Natural killer cell (primary cell): ENCODE measurements around the gene EIF5B. TPM values are rescaled to one million over a fixed set of nuclear protein-coding genes. Genes with fewer than 3 reads are reported as not detected.

ENCODE experiments used
- ATAC-seq, 3 donors: fragments of 150-1000 bp in 2 of 3; fragments of 200-7000 bp in 1 of 3; cut with Tn5 transposase; 1 replicate in 1 of 3; 2 replicates in 2 of 3; pipeline ENCODE4 v1.10.0; 2021; ENCODE audit warnings: mild to moderate bottlenecking in 2 of 3, moderate library complexity in 2 of 3
- DNase-seq, 2 donors: peaks; one replicate each; pipeline versions ENCODE4 v3.0.0 to v3.0.0-alpha.2; 2013 to 2021; ENCODE audit warnings: mixed read lengths in 1 of 2
- H3K27ac ChIP-seq: one replicate; pipeline ENCODE4 v1.5.1; 2013; ENCODE audit warnings: mild to moderate bottlenecking, low read length
- H3K27me3 ChIP-seq: one replicate; pipeline ENCODE4 v1.6.1; 2013; ENCODE audit warnings: low read length; ENCODE audit not compliant: control insufficient read depth, insufficient read depth
- H3K36me3 ChIP-seq: one replicate; pipeline ENCODE4 v1.6.1; 2013; ENCODE audit warnings: low read length; ENCODE audit not compliant: control insufficient read depth, insufficient read depth
- H3K4me1 ChIP-seq: one replicate; pipeline ENCODE4 v1.6.1; 2013; ENCODE audit warnings: low read length; ENCODE audit not compliant: control insufficient read depth, insufficient read depth
- H3K4me3 ChIP-seq: one replicate; pipeline ENCODE4 v1.5.1; 2013; ENCODE audit warnings: low read length
- H3K9me3 ChIP-seq: one replicate; pipeline ENCODE4 v1.6.1; 2013; ENCODE audit warnings: low read length; ENCODE audit not compliant: control insufficient read depth, insufficient read depth
- H3K27ac Mint-ChIP-seq, 2 donors: one replicate each; pipeline ENCODE4 v1.8.0; 2022; ENCODE audit warnings: mild to moderate bottlenecking in 2 of 2, mixed read lengths in 2 of 2, moderate library complexity in 1 of 2
- H3K27me3 Mint-ChIP-seq, 2 donors: one replicate each; pipeline ENCODE4 v1.8.0; 2022; ENCODE audit warnings: low read depth in 2 of 2, mixed read lengths in 2 of 2
- H3K36me3 Mint-ChIP-seq: one replicate; pipeline ENCODE4 v1.8.0; 2022; ENCODE audit warnings: mixed read lengths
- H3K4me1 Mint-ChIP-seq, 2 donors: one replicate each; pipeline ENCODE4 v1.8.0; 2022; ENCODE audit warnings: mixed read lengths in 2 of 2
- H3K4me3 Mint-ChIP-seq: one replicate; pipeline ENCODE4 v1.8.0; 2022; ENCODE audit warnings: mild to moderate bottlenecking, moderate library complexity, mixed read lengths
- H3K9me3 Mint-ChIP-seq, 2 donors: one replicate each; pipeline ENCODE4 v1.8.0; 2022; ENCODE audit warnings: mixed read lengths in 2 of 2
- WGBS: methylation state at CpG from one replicate; pipeline ENCODE4 v1.1.7; 2013; ENCODE audit warnings: missing lambda C conversion rate; ENCODE audit not compliant: insufficient coverage; 5-methylcytosine and 5-hydroxymethylcytosine counted together
- intact Hi-C: fragments of 100-400 bp; cut with micrococcal nuclease; formaldehyde crosslinking; loops from one replicate; pipeline ENCODE4 v1.14.2; 2022
- total RNA-seq, 4 donors: library from RNA; stranded (reverse); fragments of 120-200 nt in 1 of 4; gene quantifications; one replicate each; pipeline versions ENCODE4 v1.2.3 to v1.2.4, GENCODE V29; 2013 to 2022
- TF ChIP-seq, protein P1 (sequence below): fragments of 200-600 bp; IDR thresholded peaks from one replicate; pipeline ENCODE4 v1.8.0; 2022; ENCODE audit warnings: antibody characterized with exemption

Gene EIF5B
- total RNA-seq, 3 donors from 2014 or later (not counting 1 experiment from before 2014, with no cell fraction given): 33.5 to 40.6 (median 40.3) TPM

DNA sequence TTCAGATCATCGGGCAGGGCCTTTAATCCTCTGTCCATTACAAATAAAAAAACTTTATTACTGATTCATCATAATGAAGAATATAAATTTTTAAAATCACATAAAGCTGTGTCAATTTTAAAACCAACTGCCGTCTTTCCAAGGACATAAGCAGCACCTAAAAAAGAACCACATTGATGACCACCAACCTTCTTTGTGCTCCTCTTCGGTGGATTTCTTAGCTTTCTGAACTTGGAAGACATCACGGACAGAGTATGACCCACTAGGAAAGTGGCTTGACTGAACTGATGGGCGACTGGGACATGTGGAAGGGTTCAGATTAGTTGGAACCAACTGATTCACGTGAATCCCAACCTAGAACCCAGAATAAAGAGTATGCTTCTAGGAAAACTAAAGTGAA, 68.9 kb downstream of the EIF5B start:
- no peaks in the 10 kb centered on the region for H3K27me3 ChIP-seq
- peaks cover 57% of the 10 kb centered on the region for H3K36me3 ChIP-seq
- H3K27me3 Mint-ChIP-seq: no peaks in the 10 kb centered on the region
- no peaks in the 10 kb centered on the region for H3K4me1 ChIP-seq
- no peaks in the 10 kb centered on the region for H3K9me3 Mint-ChIP-seq
- no peak overlapping the region for H3K4me3 Mint-ChIP-seq
- peaks cover 11% of the 10 kb centered on the region for H3K36me3 Mint-ChIP-seq
- H3K4me3 ChIP-seq: no peak overlapping the region
- H3K9me3 ChIP-seq: no peaks in the 10 kb centered on the region
- ATAC-seq (no peak), DNase-seq (no peak)
- 95% methylated on average over 5 of the region's 6 CpGs for WGBS
- TF ChIP-seq, protein P1, sequence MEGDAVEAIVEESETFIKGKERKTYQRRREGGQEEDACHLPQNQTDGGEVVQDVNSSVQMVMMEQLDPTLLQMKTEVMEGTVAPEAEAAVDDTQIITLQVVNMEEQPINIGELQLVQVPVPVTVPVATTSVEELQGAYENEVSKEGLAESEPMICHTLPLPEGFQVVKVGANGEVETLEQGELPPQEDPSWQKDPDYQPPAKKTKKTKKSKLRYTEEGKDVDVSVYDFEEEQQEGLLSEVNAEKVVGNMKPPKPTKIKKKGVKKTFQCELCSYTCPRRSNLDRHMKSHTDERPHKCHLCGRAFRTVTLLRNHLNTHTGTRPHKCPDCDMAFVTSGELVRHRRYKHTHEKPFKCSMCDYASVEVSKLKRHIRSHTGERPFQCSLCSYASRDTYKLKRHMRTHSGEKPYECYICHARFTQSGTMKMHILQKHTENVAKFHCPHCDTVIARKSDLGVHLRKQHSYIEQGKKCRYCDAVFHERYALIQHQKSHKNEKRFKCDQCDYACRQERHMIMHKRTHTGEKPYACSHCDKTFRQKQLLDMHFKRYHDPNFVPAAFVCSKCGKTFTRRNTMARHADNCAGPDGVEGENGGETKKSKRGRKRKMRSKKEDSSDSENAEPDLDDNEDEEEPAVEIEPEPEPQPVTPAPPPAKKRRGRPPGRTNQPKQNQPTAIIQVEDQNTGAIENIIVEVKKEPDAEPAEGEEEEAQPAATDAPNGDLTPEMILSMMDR: no peak
- no peak overlapping the region for H3K27ac Mint-ChIP-seq
- no peak overlapping the region for H3K27ac ChIP-seq
- no peaks in the 10 kb centered on the region for H3K4me1 Mint-ChIP-seq
- intact Hi-C loops: no loop called here

DNA sequence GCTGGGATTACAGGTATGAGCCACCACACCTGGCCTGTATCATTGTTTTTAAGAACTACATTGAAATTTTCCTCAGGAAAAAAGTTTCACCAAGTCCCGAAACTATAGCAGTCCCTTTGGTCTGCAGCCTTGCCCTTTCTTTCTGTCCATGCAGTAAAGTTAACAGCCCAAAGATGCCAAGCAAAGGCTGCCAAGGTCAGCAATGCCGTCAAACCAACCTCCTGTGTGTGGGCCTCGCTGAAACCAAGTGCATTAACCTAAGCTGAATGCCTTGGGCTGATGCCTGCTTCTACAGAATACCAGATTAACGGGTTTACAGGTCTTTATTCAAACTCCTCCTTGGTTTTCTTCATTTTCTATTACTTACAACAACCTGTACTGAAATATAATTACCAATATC, 73.1 kb downstream of the EIF5B start:
- H3K27me3 Mint-ChIP-seq: no peaks in the 10 kb centered on the region
- WGBS: 96% methylated on average over 4 of the region's 4 CpGs
- Histone ChIP-seq H3K36me3 (peaks cover 49% of the 10 kb centered on the region), H3K9me3 (no peaks in the 10 kb centered on the region), H3K27ac (no peak overlapping the region), H3K4me3 (no peak overlapping the region), H3K4me1 (no peaks in the 10 kb centered on the region), H3K27me3 (no peaks in the 10 kb centered on the region)
- H3K4me3 Mint-ChIP-seq: no peak overlapping the region
- ATAC-seq: no peak
- TF ChIP-seq, protein P1: no peak
- no peaks in the 10 kb centered on the region for H3K4me1 Mint-ChIP-seq
- H3K27ac Mint-ChIP-seq: no peak overlapping the region
- no peak for DNase-seq
- intact Hi-C loops: no loop called here
- no peaks in the 10 kb centered on the region for H3K36me3 Mint-ChIP-seq
- no peaks in the 10 kb centered on the region for H3K9me3 Mint-ChIP-seq

DNA sequence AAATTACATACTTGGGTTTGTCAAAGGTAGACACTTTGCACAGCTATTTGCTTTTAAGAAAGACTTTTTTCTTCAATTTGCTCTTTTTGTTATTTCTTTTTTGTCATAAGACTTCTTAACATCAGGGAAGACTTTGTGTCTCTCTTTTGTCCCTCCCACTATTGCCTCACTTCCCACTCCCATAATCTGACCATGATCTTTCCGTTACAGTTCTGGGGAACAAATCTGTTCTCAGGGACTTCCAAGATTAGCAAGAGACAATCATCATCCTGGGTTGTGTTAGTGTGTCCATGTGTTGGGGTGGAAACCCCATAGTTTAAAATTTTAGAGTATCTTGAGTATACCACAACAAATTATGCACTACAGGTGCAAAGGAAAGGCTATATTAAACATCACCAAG, 77.4 kb downstream of the EIF5B start:
- DNase-seq (no peak), ATAC-seq (no peak)
- intact Hi-C loops: no loop called here
- H3K27ac ChIP-seq: no peak overlapping the region
- H3K36me3 Mint-ChIP-seq: no peaks in the 10 kb centered on the region
- no peaks in the 10 kb centered on the region for H3K27me3 Mint-ChIP-seq
- TF ChIP-seq, protein P1: no peak
- no peaks in the 10 kb centered on the region for H3K4me1 ChIP-seq
- WGBS: 100% methylated on average over 1 of the region's 1 CpG
- H3K36me3 ChIP-seq: peaks cover 57% of the 10 kb centered on the region
- no peaks in the 10 kb centered on the region for H3K27me3 ChIP-seq
- no peak overlapping the region for H3K4me3 Mint-ChIP-seq
- H3K4me1 Mint-ChIP-seq: no peaks in the 10 kb centered on the region
- no peaks in the 10 kb centered on the region for H3K9me3 ChIP-seq
- H3K4me3 ChIP-seq: no peak overlapping the region
- no peak overlapping the region for H3K27ac Mint-ChIP-seq
- no peaks in the 10 kb centered on the region for H3K9me3 Mint-ChIP-seq

GRCh38 chr2:99417396-99417795, 80.2 kb downstream of the EIF5B start:
- intact Hi-C loops: no loop called here
- H3K4me1 ChIP-seq: no peaks in the 10 kb centered on the region
- peaks cover 7% of the 10 kb centered on the region for H3K36me3 Mint-ChIP-seq
- 98% methylated on average over 3 of the region's 3 CpGs for WGBS
- no peak for ATAC-seq
- H3K4me3 Mint-ChIP-seq: no peak overlapping the region
- no peaks in the 10 kb centered on the region for H3K9me3 Mint-ChIP-seq
- DNase-seq: no peak
- no peaks in the 10 kb centered on the region for H3K4me1 Mint-ChIP-seq
- H3K36me3 ChIP-seq: peaks cover 63% of the 10 kb centered on the region
- H3K27ac Mint-ChIP-seq: no peak overlapping the region
- no peak overlapping the region for H3K4me3 ChIP-seq
- H3K27ac ChIP-seq: no peak overlapping the region
- H3K9me3 ChIP-seq: no peaks in the 10 kb centered on the region
- H3K27me3 Mint-ChIP-seq: no peaks in the 10 kb centered on the region
- no peaks in the 10 kb centered on the region for H3K27me3 ChIP-seq
- TF ChIP-seq, protein P1: no peak
